Ovary (tissue), 9 donors: ENCODE results near the gene ABCC4. TPM values are rescaled to one million over a fixed set of nuclear protein-coding genes. Genes with fewer than 3 reads are reported as not detected.

Experiments used
- DNase-seq, 5 donors: peaks; one replicate each; pipeline ENCODE4 v3.0.0-alpha.2; 2019 to 2020
- H3K27ac ChIP-seq, 2 donors: fragments of 200-600 bp; one replicate each; pipeline versions ENCODE4 v1.5.1 to v1.8.0; 2019 to 2022
- H3K27me3 ChIP-seq: fragments of 200-600 bp; one replicate; pipeline ENCODE4 v1.8.0; 2022
- H3K36me3 ChIP-seq: fragments of 200-600 bp; sonication (generic); one replicate; pipeline ENCODE4 v1.5.1; 2019
- H3K4me1 ChIP-seq: one replicate; pipeline ENCODE4 v1.8.1; 2013; ENCODE audit warnings: mild to moderate bottlenecking, moderate library complexity; ENCODE audit not compliant: insufficient read depth
- H3K4me3 ChIP-seq: fragments of 200-600 bp; sonication (generic); one replicate; pipeline ENCODE4 v1.5.1; 2017
- H3K9me3 ChIP-seq, 2 donors: fragments of 200-600 bp in 1 of 2; sonication (generic) in 1 of 2; one replicate each; pipeline versions ENCODE4 v1.5.1 to v1.8.1; 2013 to 2019; ENCODE audit warnings: mild to moderate bottlenecking in 1 of 2, moderate library complexity in 1 of 2
- CTCF ChIP-seq, 3 donors: fragments of 450-650 bp in 2 of 3; fragments of 200-600 bp in 1 of 3; IDR thresholded peaks; one replicate each; pipeline versions ENCODE4 v1.5.1 to v1.8.0; 2016 to 2022; ENCODE audit warnings: antibody characterized with exemption in 3 of 3, mild to moderate bottlenecking in 1 of 3
- EP300 ChIP-seq: sonication (generic); formaldehyde crosslinking; IDR thresholded peaks from one replicate; pipeline ENCODE4 v1.6.1; 2017; ENCODE audit warnings: antibody characterized with exemption
- POLR2A ChIP-seq: fragments of 450-650 bp; IDR thresholded peaks from one replicate; pipeline ENCODE4 v1.6.1; 2017; ENCODE audit warnings: antibody characterized with exemption, mild to moderate bottlenecking, moderate library complexity
- WGBS, 3 donors: extraction: QIAGEN DNeasy Blood & Tissue Kit in 1 of 3; methylation state at CpG; one replicate each; pipeline versions ENCODE4 v1.1.5 to v1.1.7; 2013 to 2017; 5-methylcytosine and 5-hydroxymethylcytosine counted together
- intact Hi-C, 4 donors: fragments of 100-400 bp; cut with DNase I; formaldehyde crosslinking; loops; one replicate each; pipeline versions ENCODE4 v1.11.0 to v1.15.1; 2022 to 2023
- polyA plus RNA-seq, 2 donors: library from polyadenylated mRNA; stranded (reverse); fragments of 200-250 nt in 1 of 2; fragments of 350-450 nt in 1 of 2; fragmentation: Illumina TruSeq in 1 of 2; extraction: RNeasy Lipid Tissue Mini Kit (QIAGEN cat#74804) in 1 of 2; gene quantifications; one replicate each; pipeline ENCODE4 v1.2.3, GENCODE V29; 2013 to 2014
- total RNA-seq, 7 donors: library from RNA; depleted of rRNA in 2 of 7; stranded (reverse); fragments of >200 nt in 2 of 7; fragmentation: NEBNext Ultra II Directional in 3 of 7; extraction: Animal tissue kit (Norgen Biotek cat#: 25700) in 3 of 7; gene quantifications; one replicate each; pipeline versions ENCODE4 v1.1.0 to v1.2.4, GENCODE V29; 2016 to 2023
- donor health status: DM: no; HTN: no; CAD: no; lungs with moderate emphysema.
- donor health status: DM: no; HTN: no; CAD: no.
- donor health status: Bipolar disorder and iron deficiency.
- donor health status: DM: yes; HTN: yes; CAD: no.
- donor health status: DM: no; HTN: no; CAD: no.
- donor health status: DM: yes; HTN: yes; CAD: no.

ABCC4 gene
- total and polyA plus RNA-seq, 9 donors: 6.1 to 28.5 (median 11.5) TPM

DNA sequence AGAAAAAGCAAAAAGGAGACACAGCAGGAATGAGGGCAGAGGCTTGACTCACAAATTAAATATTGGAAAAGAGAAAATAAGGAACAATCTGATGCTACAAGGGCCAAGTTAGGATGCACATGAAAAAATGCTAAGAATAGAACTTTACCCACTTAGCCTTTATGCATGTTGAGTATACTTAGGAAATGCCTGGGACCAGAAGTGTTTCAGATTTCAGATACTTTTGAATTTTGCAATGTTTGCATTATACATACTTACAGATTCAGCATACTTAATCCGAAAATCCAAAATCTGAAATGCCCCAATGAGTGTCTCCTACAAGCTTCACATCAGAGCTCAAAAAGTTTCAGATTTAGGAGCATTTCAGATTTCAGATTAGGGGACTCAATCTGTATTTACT, 262.3 kb downstream of the ABCC4 start:
- no peak for DNase-seq
- no peaks in the 10 kb centered on the region for H3K4me1 ChIP-seq
- intact Hi-C loops: no loop called here
- no peaks in the 10 kb centered on the region for H3K9me3 ChIP-seq
- no peaks in the 10 kb centered on the region for H3K36me3 ChIP-seq
- 93 to 100% (median 97%) methylated on average over 1 of the region's 1 CpG for WGBS, 3 donors
- H3K4me3 ChIP-seq: no peak overlapping the region
- TF ChIP-seq CTCF (IDR thresholded peaks at IDR 0.05) (no peak), EP300 (no peak), POLR2A (no peak)
- H3K27ac ChIP-seq: no peak overlapping the region
- no peaks in the 10 kb centered on the region for H3K27me3 ChIP-seq

GRCh38 chr13:95035311-95036109, 265.7 kb downstream of the ABCC4 start:
- Histone ChIP-seq H3K9me3 (no peaks in the 10 kb centered on the region), H3K27ac (no peak overlapping the region), H3K4me3 (no peak overlapping the region), H3K4me1 (no peaks in the 10 kb centered on the region), H3K27me3 (no peaks in the 10 kb centered on the region), H3K36me3 (no peaks in the 10 kb centered on the region)
- 92 to 95% (median 93%) methylated on average over 7 of the region's 7 CpGs for WGBS, 3 donors
- intact Hi-C loops: no loop called here
- DNase-seq: no peak
- no peak for TF ChIP-seq POLR2A
- TF ChIP-seq EP300: no peak
- TF ChIP-seq CTCF (IDR thresholded peaks at IDR 0.05): no peak

- Histone ChIP-seq H3K4me1 (no peaks in the 10 kb centered on the region), H3K27ac (no peak overlapping the region), H3K9me3 (no peaks in the 10 kb centered on the region), H3K36me3 (no peaks in the 10 kb centered on the region), H3K4me3 (no peak overlapping the region), H3K27me3 (no peaks in the 10 kb centered on the region)
- no peak for DNase-seq
- WGBS, 3 donors: 92 to 100% (median 96%) methylated on average over 1 of the region's 1 CpG
- TF ChIP-seq EP300 (no peak), CTCF (IDR thresholded peaks at IDR 0.05) (no peak), POLR2A (no peak)
- intact Hi-C loops: no loop called here
Observed at GRCh38 chr13:95033890-95034289, 267.4 kb downstream of the ABCC4 start.

DNA sequence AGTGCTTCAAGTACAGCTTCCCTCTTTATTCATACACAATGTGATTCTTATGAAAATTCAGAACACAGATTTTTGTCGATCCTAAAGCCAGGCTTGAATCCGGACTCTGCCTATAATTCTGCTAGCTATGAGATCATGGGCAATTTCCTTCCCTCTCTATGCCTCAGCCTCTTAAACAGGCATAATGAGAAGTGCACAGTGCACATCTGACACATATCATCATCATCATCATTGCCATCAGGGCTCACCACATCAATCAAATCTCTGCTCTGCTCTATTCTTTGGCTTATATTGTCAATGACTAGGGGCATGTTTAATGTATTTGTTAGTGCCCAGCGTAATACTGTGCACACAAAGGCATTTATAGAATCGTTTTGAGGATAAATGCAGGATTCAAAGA, 269.1 kb downstream of the ABCC4 start:
- Histone ChIP-seq H3K36me3 (no peaks in the 10 kb centered on the region), H3K4me1 (no peaks in the 10 kb centered on the region), H3K27me3 (no peaks in the 10 kb centered on the region), H3K9me3 (no peaks in the 10 kb centered on the region), H3K4me3 (no peak overlapping the region), H3K27ac (no peak overlapping the region)
- TF ChIP-seq POLR2A (no peak), CTCF (IDR thresholded peaks at IDR 0.05) (no peak), EP300 (no peak)
- no peak for DNase-seq
- intact Hi-C loops: no loop called here
- 93 to 97% (median 96%) methylated on average over 4 of the region's 4 CpGs for WGBS, 3 donors
